Stimulated activated CD8-positive, alpha-beta memory T cell treated with anti-CD3 and anti-CD28 coated beads, Interleukin-2, amount 100 ng/mL, for 1 hour (primary cell): ENCODE data around the gene JUP.
"Not testable (repeated sequence)": the region's sequence is repeated elsewhere in the genome, so short reads cannot be mapped to it uniquely, and the experiment has no call there.

Experiments used
- DNase-seq, 2 donors: peaks; one replicate each; pipeline ENCODE4 v3.0.0-alpha.2; 2020; ENCODE audit warnings: low read depth in 2 of 2

JUP gene

DNA sequence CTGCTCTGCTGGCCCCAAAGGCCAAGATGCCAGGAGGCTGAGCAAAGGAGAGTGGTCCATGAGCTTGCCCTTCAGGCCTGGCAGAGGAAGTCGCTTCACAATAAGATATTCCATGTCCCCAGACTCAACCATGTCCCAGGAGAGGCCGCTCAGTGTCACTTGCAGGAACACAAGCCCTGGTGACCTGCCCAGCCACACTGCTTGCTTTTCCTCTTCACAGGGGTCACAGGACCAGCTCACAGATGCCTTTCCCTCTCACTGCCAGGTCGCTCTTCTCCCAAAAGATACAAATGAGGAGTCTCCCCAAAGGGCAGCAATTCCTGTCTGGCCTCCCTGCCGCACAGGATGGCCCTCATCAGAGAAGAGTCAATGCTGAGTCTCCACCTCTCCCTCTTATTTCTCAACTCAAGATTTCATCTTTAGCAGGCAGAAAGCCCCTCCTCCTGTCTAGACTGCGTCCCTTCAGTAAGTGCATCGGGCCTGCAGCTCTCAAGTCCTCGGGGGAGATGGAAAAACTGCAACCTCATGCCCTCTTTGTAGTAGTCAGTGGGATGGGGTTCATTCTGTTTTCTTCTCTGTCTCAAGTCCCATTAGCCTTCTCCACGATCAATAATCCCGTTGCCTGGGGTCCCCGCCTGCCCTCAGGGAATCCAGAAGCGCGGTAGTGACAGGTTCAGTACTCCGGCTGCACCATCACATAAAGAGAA is 5.0 kb downstream of the JUP start:
- DNase-seq, result no peak

GRCh38 chr17:41779954-41780353 is 6.6 kb downstream of the JUP start:
- no peak for DNase-seq

DNA sequence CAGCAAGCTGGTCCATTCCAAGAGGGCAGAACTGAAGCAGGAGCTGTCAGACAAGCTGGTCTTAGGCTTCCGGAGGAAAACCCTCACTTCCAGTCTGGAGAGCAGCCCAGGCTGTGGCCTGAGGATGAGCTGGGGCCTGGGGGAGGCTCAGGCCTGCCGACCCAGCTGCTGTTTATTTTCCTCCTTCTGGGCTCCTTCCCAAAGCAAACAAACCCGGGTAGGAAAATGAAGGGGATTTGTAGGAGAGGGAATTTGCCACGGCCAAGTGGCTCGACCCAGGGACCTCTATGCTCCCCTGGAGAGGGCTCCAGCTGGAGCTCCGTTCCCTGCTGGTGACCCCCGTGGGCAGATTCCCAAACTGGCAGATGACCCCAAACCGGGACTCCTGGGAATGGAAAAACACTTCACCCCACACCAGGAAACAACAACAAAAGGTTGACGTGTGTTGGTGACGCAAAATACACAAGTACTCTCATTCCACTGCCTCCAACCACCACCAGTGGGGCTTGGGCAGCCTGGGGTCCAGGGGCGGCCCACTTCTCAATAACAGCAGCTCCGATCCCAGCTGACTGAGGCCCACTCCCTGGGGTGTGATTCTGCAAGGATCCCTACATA is 8.8 kb downstream of the JUP start:
- no peak for DNase-seq

DNA sequence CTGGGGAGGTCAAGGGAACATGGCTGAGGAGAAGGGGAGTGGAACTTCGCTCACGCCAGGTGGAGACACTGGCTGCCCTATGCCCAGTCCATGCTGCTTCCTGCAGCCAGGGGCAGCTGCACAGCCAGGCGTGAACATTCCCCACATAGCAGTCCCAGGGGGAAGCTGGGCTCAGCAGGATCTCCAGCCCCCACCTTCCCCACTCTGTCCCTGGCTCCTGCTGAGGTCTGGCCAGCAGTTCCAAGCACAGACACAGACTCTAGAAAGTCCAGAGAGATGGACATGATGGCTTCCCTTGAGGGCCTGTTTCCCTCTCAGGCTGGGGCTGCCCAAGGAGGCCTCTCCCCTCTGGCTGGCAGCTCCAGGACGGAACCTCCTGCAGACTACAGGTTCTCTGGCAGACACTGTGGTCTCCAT is 9.3 kb downstream of the JUP start:
- no peak for DNase-seq

GRCh38 chr17:41776262-41776900 is 10.1 kb downstream of the JUP start:
- DNase-seq, result not testable (repeated sequence)

DNA sequence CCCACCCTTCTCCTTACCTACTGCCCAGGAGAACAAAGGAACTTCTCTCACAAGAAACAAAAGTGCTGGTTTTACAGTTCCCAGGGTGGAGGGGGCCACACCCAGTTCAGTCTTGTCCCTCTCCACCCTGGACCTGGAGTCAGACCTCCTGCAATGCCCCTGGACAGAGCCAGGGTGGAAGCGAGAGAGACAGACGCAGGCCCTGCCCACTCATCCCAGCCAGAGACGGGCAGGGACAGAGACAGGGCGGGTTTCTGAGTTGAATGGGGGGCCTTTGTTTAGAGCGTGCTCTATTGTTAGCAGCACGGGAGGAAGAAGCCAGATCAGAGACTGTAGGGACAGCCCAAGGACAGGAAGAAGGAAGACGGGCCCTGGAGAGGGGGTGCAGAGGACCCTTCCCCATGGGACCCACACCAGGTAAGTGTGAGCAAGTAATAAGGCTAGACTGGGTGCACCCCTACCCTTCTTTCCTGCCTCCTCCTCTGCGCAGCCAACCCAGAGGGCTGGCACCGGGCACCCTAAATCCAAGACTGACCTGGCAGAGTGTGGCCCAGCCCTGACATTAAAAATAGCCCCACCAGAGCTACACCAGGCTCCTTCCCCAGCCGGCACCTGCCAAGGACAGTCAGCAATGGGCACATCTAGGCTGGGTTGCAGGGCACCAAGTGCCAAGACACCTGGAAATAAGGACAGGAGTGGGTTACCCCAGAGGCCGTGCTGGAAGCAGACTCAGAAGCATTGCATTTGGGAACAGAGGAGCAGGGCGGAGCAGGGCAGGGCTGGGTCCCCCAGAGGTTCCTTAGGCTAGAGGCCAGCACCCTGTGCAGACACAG is 10.9 kb downstream of the JUP start:
- no peak for DNase-seq

DNA sequence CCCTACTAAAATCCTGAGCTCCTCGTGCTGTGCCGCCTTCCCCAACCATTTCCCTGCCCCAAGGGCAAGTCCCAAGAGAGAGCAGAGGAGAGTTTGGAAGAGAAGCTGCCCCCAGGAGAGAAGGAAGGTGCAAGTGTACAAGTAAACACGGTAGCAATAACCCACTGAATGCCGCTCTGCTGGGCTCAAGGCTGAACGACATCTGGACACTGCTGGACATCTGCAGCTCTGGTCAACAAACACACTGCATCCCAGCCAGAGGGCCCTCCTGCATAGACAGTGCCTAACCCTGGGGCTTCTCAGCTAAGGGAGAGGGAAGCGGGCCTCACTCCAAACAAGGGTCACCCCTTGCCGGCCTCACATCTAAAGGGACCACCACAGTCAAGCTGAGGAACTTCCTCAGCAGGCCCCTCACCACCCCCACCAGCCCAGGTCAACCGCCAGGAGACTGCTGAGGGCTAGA is 12.7 kb downstream of the JUP start:
- no peak for DNase-seq

DNA sequence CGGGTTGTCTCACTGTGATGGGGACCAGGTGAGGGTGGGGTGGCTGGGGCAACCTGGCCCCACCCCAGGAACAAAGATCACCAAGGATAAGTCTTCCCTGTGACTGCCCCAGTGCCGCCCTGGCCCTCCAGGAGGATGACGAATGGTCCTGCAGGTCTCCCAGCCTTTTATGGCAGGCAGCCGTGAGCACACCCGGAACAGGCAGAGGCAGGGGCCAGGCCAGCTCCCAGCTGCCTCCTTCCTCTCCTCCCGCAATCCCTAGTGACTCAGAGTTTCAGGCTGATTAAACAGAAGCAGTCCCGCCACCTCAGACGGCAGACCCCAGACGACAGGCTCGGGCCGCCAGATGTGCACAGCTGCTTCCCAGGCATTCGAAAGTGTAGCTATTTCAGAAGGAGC is 13.3 kb downstream of the JUP start:
- DNase-seq, result no peak

DNA sequence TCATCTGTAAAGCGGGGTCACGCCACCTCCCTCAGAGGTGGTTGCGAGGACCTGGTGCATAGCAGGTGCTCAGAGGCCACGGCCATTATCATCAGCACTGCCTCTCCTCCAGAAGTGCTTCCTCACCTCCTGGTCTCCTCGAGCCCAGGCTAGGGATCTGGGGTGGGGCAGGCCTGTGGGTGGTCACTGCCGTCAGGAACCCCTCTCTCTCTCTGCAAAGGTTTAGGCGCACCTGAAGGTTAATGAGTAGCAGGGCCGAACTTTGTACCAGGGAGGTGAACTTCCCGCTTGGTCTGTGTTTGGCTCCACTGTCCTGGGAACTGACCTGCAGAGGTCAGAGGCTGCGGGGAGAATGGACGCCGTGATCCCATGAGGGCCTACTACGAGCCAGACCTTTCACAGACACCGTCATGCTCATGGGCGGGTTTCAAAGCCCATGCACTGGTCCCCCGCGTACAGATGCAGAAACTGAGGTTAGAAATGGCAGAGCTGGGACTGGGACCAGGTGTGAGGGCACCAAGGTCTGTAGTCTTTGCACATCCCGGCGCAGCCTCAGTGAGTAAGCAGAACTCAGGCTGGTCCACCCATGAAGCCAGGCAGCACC is 13.8 kb downstream of the JUP start:
- DNase-seq, result no peak

DNA sequence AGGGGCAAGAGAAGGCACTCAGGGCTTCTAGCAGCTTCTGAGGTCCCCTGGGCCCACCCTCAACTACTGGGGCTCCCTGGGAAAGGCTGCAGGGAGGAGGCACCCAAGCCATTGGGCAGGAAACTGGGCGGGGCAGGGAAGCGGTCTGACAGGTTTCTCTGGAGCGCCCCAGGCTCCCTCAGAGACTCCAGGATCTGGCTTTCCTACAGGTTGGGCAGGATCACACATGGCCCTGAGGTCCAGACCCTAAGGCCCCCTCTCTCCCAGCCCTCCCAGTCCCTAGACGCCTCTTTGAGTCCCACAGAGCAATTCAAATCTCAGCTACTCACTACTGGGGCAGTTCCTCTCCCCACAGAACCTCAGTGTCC is 14.3 kb downstream of the JUP start:
- DNase-seq, result no peak

DNA sequence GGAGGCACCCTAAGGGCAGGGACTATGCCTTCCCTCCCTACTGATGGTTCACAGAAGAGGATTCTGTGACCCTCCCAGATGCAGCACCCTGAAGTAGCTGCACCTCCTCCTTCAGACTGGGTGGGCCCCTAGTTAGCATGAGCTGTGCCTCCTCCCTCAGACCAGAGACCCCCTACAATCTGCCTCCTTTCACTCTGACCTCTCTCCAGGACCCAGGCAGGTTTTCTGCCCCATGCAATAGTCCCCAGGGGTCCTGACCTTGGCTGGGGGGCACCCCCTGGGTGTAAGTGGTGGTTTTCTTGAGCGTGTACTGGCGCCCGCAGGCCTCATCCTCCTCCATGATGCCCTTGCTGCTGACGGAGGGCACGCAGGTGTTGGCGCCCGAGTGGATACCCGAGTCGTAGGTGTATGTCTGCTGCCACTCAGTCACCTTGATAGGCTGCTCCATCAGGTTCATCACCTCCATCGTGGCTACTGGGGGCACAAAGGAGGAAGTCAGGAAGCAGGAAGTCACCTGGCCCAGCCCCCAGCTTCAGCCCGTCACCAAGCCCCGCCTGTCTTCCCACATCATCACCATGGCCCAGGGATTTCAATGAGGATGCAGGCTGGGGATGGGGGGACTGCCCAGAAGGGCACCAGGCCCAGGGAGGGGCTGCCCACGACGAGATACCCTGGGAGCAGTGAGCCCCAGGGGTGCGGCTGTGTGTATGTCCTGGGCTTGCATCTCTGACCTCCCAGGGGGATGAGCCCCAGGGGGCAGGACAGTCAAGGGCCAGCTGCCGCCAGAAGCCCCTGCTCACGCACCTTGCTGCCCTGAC is 14.9 kb downstream of the JUP start:
- no peak for DNase-seq

GRCh38 chr17:41769985-41770384 is 16.5 kb downstream of the JUP start:
- no peak for DNase-seq

DNA sequence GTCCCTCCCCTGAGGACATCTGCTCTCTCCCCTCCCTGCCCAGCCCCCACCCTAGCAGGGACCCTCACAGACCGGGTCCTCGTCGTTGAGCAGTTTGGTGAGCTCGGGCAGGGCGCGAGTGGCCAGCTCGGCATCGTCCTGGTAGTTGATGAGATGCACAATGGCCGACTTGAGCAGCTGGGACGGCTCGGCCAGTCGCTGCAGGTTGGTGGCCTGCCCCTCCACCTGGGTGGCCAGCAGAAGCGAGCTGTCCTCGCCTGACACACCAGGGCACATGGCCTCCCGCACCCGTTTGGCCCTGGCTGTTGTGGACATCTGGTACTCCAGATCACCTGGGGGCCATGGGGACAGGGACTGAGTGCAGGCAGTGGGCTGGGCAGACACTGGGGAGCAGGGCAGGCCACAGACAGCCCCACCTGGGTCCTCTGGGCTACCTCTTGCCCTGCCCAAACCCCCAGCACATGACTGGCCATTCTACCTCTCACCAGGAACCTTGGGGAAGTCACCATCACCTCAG is 17.1 kb downstream of the JUP start:
- DNase-seq, result no peak

- DNase-seq, result no peak
Measured at GRCh38 chr17:41768682-41769288, 17.7 kb downstream of the JUP start.

DNA sequence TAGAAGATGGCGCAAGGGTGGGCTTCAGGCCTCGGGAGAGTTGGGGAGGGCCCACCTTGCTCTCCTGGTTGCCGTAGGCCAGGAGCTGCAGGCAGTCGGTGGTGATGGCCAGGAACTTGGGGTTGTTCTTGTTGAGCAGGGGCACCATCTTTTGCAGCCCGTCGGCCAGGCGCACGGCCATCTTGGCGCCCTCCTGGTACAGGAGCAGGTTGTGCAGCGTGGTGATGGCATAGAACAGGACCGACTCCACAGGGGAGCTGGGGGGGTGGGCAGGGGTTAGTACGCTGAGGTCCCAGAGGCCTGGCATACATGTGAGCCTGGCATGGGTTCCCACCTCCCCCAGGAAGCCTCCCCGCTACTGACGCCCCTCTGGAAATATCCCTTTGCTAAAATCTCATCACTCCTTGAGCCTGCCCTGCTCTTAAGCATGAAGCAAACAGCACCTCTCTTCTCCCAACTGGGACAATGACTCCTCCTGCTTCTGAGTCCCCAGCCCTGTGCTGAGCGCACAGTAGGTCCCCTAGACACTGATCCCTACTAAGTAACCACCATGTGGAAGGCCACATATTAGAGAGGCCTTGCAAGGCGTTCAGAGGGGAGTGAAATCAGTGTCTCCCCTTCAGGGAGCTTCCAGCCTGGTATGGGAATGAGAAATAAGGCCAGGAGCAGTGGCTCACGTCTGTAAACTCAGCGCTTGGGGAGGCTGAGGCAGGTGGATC is 19.0 kb downstream of the JUP start:
- DNase-seq, result no peak

GRCh38 chr17:41766135-41766534 is 20.4 kb downstream of the JUP start:
- no peak for DNase-seq

DNA sequence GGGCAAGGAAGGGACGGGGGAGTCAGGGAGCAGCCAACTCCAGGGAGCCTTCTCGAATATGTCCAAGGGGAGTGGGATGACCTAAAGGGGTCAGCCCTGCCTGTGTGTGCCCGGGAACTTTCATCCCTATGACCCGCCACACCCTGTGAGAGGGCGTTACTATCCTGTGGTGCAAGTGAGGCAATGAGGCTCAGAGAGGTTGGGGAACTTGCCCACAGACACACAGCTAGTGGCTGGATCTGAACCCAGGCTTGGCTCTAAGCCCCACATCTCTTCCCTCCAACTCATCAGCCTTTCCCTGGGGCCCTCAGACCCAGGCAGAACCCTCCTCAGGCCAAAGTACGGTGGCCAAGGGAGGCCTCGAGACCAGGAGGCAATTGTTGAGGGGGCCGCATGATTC is 23.2 kb downstream of the JUP start:
- no peak for DNase-seq

DNA sequence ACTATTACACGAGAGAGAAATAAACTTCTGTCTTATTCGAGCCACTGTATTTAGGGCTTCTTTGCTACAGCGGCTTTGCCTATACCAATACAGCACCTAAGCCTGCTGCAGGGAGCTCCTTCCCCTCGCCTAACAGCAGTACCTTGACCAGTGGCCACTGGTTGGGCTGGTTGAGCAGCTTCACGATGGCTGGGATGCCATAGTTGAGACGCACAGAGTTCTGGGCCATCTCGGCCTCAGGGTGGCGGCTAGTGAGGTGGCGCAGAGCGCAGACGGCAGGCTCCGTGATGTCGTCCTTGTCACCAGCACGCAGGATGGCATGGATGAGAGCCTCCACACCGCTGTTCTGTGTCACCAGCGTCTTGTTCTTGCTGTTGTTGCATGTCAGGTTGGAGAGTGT is 23.7 kb downstream of the JUP start:
- no peak for DNase-seq

DNA sequence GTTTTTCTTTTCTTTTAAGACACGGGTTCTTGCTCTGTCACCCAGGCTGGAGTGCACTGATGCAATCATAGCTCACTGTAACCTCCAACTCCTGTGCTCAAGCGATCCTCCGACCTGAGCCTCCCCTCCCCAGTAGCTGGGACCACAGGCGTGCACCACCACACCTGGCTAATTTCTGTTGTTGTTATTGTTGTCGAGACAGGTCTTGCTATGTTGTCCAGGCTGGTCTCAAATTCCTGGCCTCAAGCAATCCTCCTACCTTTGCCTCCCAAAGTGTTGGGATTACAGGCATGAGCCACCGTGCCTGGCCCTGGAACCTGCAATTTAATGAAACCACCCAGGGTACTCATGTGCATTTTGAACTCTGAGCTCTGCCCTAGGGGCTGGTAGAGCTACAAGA is 24.1 kb downstream of the JUP start:
- DNase-seq, result no peak

DNA sequence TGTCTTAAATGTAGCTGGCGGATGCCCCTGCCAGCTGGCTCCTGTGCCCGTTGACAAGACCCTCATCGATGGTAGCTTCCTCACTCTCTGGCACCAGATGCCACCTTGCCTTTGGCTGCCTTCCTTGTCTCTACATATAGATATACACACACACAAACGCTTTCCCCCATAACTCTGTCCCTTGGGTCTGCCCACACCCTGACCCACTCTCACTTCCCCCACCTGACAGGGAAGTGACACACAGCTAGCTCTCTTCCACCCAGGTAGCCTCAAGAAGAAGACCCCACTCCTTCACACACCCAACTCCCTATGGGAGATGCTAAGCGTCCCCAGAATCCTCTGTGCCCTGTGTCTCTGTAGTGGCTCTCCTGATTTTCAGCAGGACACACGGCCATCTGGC is 25.6 kb downstream of the JUP start:
- DNase-seq, result no peak
